Measurements from ENCODE around the gene VAC14. TPM values are rescaled to one million over a fixed set of nuclear protein-coding genes. Genes with fewer than 3 reads are reported as not detected.

Gene VAC14
- total and polyA plus RNA-seq, 2 of the 8 experiments (the other 6 are each of a cell fraction or from before 2014, with no cell fraction given), result 56.0 to 108 TPM

DNA sequence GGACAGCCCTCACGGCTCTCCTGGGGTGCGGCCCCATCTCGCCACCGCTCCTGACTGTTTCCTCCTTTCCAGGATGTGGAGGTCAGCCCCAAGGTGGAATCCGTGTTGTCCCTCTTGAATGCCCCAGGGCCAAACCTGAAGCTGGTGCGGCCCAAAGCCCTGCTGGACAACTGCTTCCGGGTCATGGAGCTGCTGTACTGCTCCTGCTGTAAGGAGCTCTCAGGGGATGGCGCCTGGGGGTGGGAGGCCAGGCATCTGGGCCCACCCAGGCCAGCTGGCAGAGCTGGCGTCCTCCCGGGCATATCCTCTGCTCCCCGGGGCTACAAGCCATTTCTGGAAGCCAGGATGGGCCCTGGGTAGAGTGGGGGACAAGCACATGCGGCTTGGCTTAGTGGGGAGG is 141.4 kb downstream of the VAC14 start:
- Histone ChIP-seq H3K79me2 (ENCODE audit: control insufficient read depth in 1 of 2, insufficient read depth in 2 of 2, low read length in 2 of 2) (no peaks in the 10 kb centered on the region), H2BK20ac (ENCODE audit: low read length) (no peak overlapping the region), H2BK120ac (replicated peaks; ENCODE audit: low read depth, low read length) (no peak overlapping the region), H3K4me1 (replicated peaks in 1 of 4; ENCODE audit: control insufficient read depth in 3 of 4, insufficient read depth in 4 of 4, low read length in 3 of 4) (peaks cover 0 to 14% (median 7%) of the 10 kb centered on the region in 4 experiments; a peak in 6 of 7 replicates), H3K23me2 (ENCODE audit: low read depth, low read length) (no peaks in the 10 kb centered on the region), H4K91ac (replicated peaks; ENCODE audit: insufficient read length, low read length) (no peak overlapping the region), H3K79me1 (ENCODE audit: low read depth, low read length) (no peaks in the 10 kb centered on the region), H2BK12ac (ENCODE audit: low read depth, low read length) (no peak overlapping the region), H3K27ac (ENCODE audit: low read depth, low read length) (no peak overlapping the region), H3K56ac (replicated peaks; ENCODE audit: insufficient read length, low read depth, low read length) (no peak overlapping the region), H2BK15ac (ENCODE audit: low read length) (no peak overlapping the region), H3K9ac (replicated peaks in 1 of 4; ENCODE audit: extremely low read depth in 1 of 4, low read depth in 3 of 4, low read length in 3 of 4) (no peak overlapping the region), H3K4me2 (ENCODE audit: insufficient read depth in 1 of 2, low read depth in 2 of 2, low read length in 2 of 2) (no peak overlapping the region), H4K8ac (ENCODE audit: extremely low read depth, insufficient read depth, low read length) (no peak overlapping the region), H3K9me3 (ENCODE audit: insufficient read depth in 2 of 2, low read depth in 1 of 2, low read length in 1 of 2) (no peaks in the 10 kb centered on the region), H3K14ac (ENCODE audit: insufficient read length) (no peak overlapping the region), H2AK5ac (ENCODE audit: low read depth, low read length) (0 out of 2 replicates have a peak overlapping the region, but pooled peaks have one; percentile 24), H4K5ac (ENCODE audit: insufficient read length, low read depth, low read length) (no peak overlapping the region), H3K36me3 (ENCODE audit: control insufficient read depth in 2 of 4, insufficient read depth in 4 of 4, low read length in 3 of 4) (peaks cover 0 to 9% (median 0%) of the 10 kb centered on the region in 4 experiments; a peak in 4 of 8 replicates), H3K4ac (replicated peaks; ENCODE audit: insufficient read length, low read depth, low read length) (no peak overlapping the region), H3K18ac (ENCODE audit: extremely low read depth, low read length) (no peak overlapping the region), H3K23ac (ENCODE audit: insufficient read length) (no peak overlapping the region), H2AFZ (ENCODE audit: low read length) (no peak overlapping the region), H2BK5ac (ENCODE audit: low read depth, low read length) (no peak overlapping the region), H3K27me3 (replicated peaks in 1 of 4; ENCODE audit: control insufficient read depth in 3 of 4, extremely low read depth in 1 of 4, insufficient read depth in 3 of 4, low read length in 3 of 4) (no peaks in the 10 kb centered on the region), H3K4me3 (ENCODE audit: extremely low read depth in 1 of 4, insufficient read depth in 2 of 4, low read depth in 3 of 4, low read length in 4 of 4) (no peak overlapping the region), H4K20me1 (replicated peaks in 1 of 2; ENCODE audit: control insufficient read depth in 1 of 2, insufficient read depth in 2 of 2, low read length in 2 of 2) (peaks cover 0 to 1% of the 10 kb centered on the region in 2 experiments)
- 91% methylated on average over 12 of the region's 12 CpGs; no CpG with 5 or more reads in 1 of the 2 experiments for WGBS, 2 experiments (ENCODE audit: extremely low coverage in 1 of 2, insufficient coverage in 1 of 2, insufficient read length in 1 of 2, insufficient replicate concordance in 2 of 2, low coverage in 1 of 2, low lambda C conversion rate in 2 of 2, missing lambda C conversion rate in 1 of 2)
- POLR2A ChIA-PET (ENCODE audit: partially characterized antibody), result interaction anchor here (0.8 to 3.2 kb wide), 7 partner anchors 11 to 280 kb away, joined by 3 to 9 read pairs (median 4); no protein-coding TSS in a partner anchor
- FAIRE-seq (no peak), DNase-seq (ENCODE audit: low read depth in 1 of 2, low spot score in 2 of 2) (no peak)
- CTCF ChIA-PET (ENCODE audit: partially characterized antibody), result interaction anchor here (0.6 to 4.4 kb wide), 11 partner anchors 29 to 1198 kb away, joined by 3 to 36 read pairs (median 3); no protein-coding TSS in a partner anchor
- TF ChIP-seq CHD2 (IDR thresholded peaks at IDR 0.05; ENCODE audit: low read length) (no peak), JUN (IDR thresholded peaks at IDR 0.05; ENCODE audit: low read depth, low read length) (no peak), KDM4A (IDR thresholded peaks at IDR 0.05; ENCODE audit: low read depth, low read length, severe bottlenecking) (no peak), POLR2A (IDR thresholded peaks at IDR 0.05; ENCODE audit: control extremely low read depth in 1 of 2, low read depth in 2 of 2, low read length in 2 of 2) (no peak), EP300 (IDR thresholded peaks at IDR 0.05; ENCODE audit: borderline replicate concordance in 1 of 2, low read depth in 2 of 2, low read length in 2 of 2) (no peak), BACH1 (IDR thresholded peaks at IDR 0.05; ENCODE audit: low read length) (no peak), EGR1 (IDR thresholded peaks at IDR 0.05; ENCODE audit: borderline replicate concordance, low read depth, low read length) (no peak), SP2 (IDR thresholded peaks at IDR 0.05; ENCODE audit: low read length) (no peak), SP1 (IDR thresholded peaks at IDR 0.05; ENCODE audit: low read depth, low read length) (no peak), KDM1A (IDR thresholded peaks at IDR 0.05; ENCODE audit: borderline replicate concordance, low read length) (no peak), RFX5 (IDR thresholded peaks at IDR 0.05; ENCODE audit: borderline replicate concordance, low read depth, low read length) (no peak)
- TF ChIP-seq, protein P1, sequence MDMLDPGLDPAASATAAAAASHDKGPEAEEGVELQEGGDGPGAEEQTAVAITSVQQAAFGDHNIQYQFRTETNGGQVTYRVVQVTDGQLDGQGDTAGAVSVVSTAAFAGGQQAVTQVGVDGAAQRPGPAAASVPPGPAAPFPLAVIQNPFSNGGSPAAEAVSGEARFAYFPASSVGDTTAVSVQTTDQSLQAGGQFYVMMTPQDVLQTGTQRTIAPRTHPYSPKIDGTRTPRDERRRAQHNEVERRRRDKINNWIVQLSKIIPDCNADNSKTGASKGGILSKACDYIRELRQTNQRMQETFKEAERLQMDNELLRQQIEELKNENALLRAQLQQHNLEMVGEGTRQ (IDR thresholded peaks at IDR 0.05; ENCODE audit: low read length), result no peak
